ENCODE data around the gene DPH7. TPM values are rescaled to one million over a fixed set of nuclear protein-coding genes. Genes with fewer than 3 reads are reported as not detected.
A peak's percentile ranks its signal among the peaks of the same experiment; 100 is the strongest.
"Not testable (repeated sequence)": the region's sequence is repeated elsewhere in the genome, so short reads cannot be mapped to it uniquely, and the experiment has no call there.

DPH7 gene
- polyA plus RNA-seq, 1 donor from 2014 or later, result 145 TPM

DNA sequence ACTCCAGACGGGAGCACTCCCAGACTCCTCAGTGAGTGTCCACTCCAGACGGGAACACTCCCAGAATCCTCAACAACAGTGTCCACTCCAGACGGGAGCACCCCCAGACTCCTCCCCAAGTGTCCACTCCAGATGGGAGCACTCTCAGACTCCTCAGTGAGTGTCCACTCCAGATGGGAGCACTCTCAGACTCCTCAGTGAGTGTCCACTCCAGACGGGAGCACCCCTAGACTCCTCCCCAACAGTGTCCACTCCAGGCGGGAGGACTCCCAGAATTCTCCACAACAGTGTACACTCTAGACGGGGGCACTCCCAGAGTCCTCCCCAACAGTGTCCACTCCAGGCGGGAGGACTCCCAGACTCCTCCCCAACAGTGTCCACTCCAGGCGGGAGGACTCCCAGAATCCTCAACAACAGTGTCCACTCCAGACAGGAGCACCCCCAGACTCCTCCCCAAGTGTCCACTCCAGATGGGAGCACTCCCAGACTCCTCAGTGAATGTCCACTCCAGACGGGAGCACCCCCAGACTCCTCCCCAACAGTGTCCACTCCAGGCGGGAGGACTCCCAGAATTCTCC lies 45.7 kb downstream of the DPH7 start:
- H3K9ac ChIP-seq (ENCODE audit: low read length); H3K9me3 ChIP-seq (ENCODE audit: low read length); H3K4me2 ChIP-seq (ENCODE audit: low read length); H4K20me1 ChIP-seq (ENCODE audit: insufficient read depth); H2AFZ ChIP-seq (ENCODE audit: low read depth, low read length); H3K27me3 ChIP-seq (ENCODE audit: insufficient read depth, low read depth, low read length); H3F3A ChIP-seq (ENCODE audit: insufficient read depth, low read length, poor library complexity, severe bottlenecking); H3K79me2 ChIP-seq (replicated peaks; ENCODE audit: insufficient read depth, low read length); H3K4me3 ChIP-seq (ENCODE audit: low read length); H3K36me3 ChIP-seq (ENCODE audit: insufficient read depth, low read length); H3K27ac ChIP-seq (ENCODE audit: low read length); H3K9me2 ChIP-seq (ENCODE audit: insufficient read depth, low read length): not testable (repeated sequence)

GRCh38 chr9:137531099-137531765 lies 47.5 kb downstream of the DPH7 start:
- H4K20me1 ChIP-seq (ENCODE audit: insufficient read depth), result no peaks in the 10 kb centered on the region
- no peaks in the 10 kb centered on the region for H3K9me2 ChIP-seq (ENCODE audit: insufficient read depth, low read length)
- H3K9me3 ChIP-seq (ENCODE audit: low read length), result no peaks in the 10 kb centered on the region
- H3K79me2 ChIP-seq (replicated peaks; ENCODE audit: insufficient read depth, low read length), result no peaks in the 10 kb centered on the region
- peak overlapping the region; percentile 39 for H3K9ac ChIP-seq (ENCODE audit: low read length)
- peak overlapping the region; percentile 74 for H3K27ac ChIP-seq (ENCODE audit: low read length)
- no peaks in the 10 kb centered on the region for H3K27me3 ChIP-seq (ENCODE audit: insufficient read depth, low read depth, low read length)
- no peaks in the 10 kb centered on the region for H3K36me3 ChIP-seq (ENCODE audit: insufficient read depth, low read length)
- TF ChIP-seq MXI1 (conservative IDR thresholded peaks at IDR 0.05; ENCODE audit: poor library complexity, severe bottlenecking), result no peak
- TF ChIP-seq EP300 (conservative IDR thresholded peaks at IDR 0.05; ENCODE audit: poor library complexity, severe bottlenecking), result peak; percentile 29
- TF ChIP-seq POLR2AphosphoS5 (IDR thresholded peaks at IDR 0.05), result peak; percentile 36
- no peaks in the 10 kb centered on the region for H3F3A ChIP-seq (ENCODE audit: insufficient read depth, low read length, poor library complexity, severe bottlenecking)
- H3K4me2 ChIP-seq (ENCODE audit: low read length), result peak overlapping the region; percentile 39
- peak overlapping the region; percentile 41 for H3K4me3 ChIP-seq (ENCODE audit: low read length)
- H2AFZ ChIP-seq (ENCODE audit: low read depth, low read length), result no peak overlapping the region

DNA sequence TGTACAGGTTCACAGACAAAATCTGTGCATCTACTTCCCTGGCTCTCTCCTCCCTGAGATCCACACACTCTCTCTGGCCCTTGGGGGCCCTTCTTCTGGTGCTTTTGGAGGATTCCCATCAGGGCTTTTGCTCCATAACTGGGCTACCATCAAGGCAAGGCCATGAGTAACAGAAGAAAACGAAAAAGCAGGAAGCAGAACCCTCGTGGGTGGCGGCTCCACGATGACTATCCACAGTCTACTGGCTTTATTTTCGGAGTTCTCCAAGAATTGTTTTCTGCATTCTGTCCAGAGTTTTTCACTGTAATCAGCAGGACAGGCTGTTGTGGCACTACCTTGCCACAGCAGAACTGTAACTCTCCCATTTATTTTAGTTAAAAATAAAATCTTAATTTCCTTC lies 48.4 kb downstream of the DPH7 start:
- Histone ChIP-seq H3K27me3 (ENCODE audit: insufficient read depth, low read depth, low read length) (no peaks in the 10 kb centered on the region), H3K4me3 (ENCODE audit: low read length) (no peak overlapping the region), H3K27ac (ENCODE audit: low read length) (no peak overlapping the region), H3K9me3 (ENCODE audit: low read length) (no peaks in the 10 kb centered on the region), H3K36me3 (ENCODE audit: insufficient read depth, low read length) (no peaks in the 10 kb centered on the region), H4K20me1 (ENCODE audit: insufficient read depth) (no peaks in the 10 kb centered on the region), H3K9ac (ENCODE audit: low read length) (no peak overlapping the region), H3F3A (ENCODE audit: insufficient read depth, low read length, poor library complexity, severe bottlenecking) (no peaks in the 10 kb centered on the region), H3K79me2 (replicated peaks; ENCODE audit: insufficient read depth, low read length) (no peaks in the 10 kb centered on the region), H3K9me2 (ENCODE audit: insufficient read depth, low read length) (no peaks in the 10 kb centered on the region), H3K4me2 (ENCODE audit: low read length) (no peak overlapping the region), H2AFZ (ENCODE audit: low read depth, low read length) (no peak overlapping the region)
- TF ChIP-seq EP300 (conservative IDR thresholded peaks at IDR 0.05; ENCODE audit: poor library complexity, severe bottlenecking) (no peak), POLR2AphosphoS5 (IDR thresholded peaks at IDR 0.05) (no peak), EZH2 (IDR thresholded peaks at IDR 0.05; ENCODE audit: borderline replicate concordance, insufficient read depth, low read length, poor library complexity, severe bottlenecking) (no peak), CTCF (IDR thresholded peaks at IDR 0.05; ENCODE audit: poor library complexity, severe bottlenecking) (no peak), REST (IDR thresholded peaks at IDR 0.05; ENCODE audit: borderline replicate concordance) (no peak), TAF1 (IDR thresholded peaks at IDR 0.05; ENCODE audit: low read depth) (no peak), MXI1 (conservative IDR thresholded peaks at IDR 0.05; ENCODE audit: poor library complexity, severe bottlenecking) (no peak), SMC3 (conservative IDR thresholded peaks at IDR 0.05; ENCODE audit: poor library complexity) (no peak), RAD21 (conservative IDR thresholded peaks at IDR 0.05) (no peak)

Data from neural cell (in vitro differentiated cells).